CD14-positive monocyte (primary cell): ENCODE measurements around the gene CD69. TPM values are rescaled to one million over a fixed set of nuclear protein-coding genes. Genes with fewer than 3 reads are reported as not detected.

Experiments used
- polyA plus RNA-seq, 3 donors: library from polyadenylated mRNA; depleted of rRNA in 1 of 3; unstranded in 2 of 3; stranded (reverse) in 1 of 3; fragments of 300-500 nt in 2 of 3; fragments of >200 nt in 1 of 3; fragmentation: Illumina TruSeq in 2 of 3; gene quantifications; 1 replicate in 2 of 3; 2 replicates in 1 of 3; pipeline ENCODE4 v1.2.3, GENCODE V29; 2012 to 2021

The CD69 gene
- polyA plus RNA-seq, 3 donors: 5.8 to 12.4 (median 6.0) TPM

Other genes with a start within 250 kb of the CD69 start
- gene KLRB1, start 153.0 kb downstream of the CD69 start, polyA plus RNA-seq: under 1 TPM in 2 of 3 donors, not detected in 1; 0.28 to 0.29 TPM
- gene CLEC2D, start 91.2 kb downstream of the CD69 start, polyA plus RNA-seq: 10 to 100 TPM in 1 of 3 donors, 1 to 10 TPM in 2; 2.5 to 26.9 (median 3.9) TPM
- 10 to 100 TPM in 2 of 3 donors, 1 to 10 TPM in 1; 7.6 to 20.6 (median 11.4) TPM for gene CLECL1, start 27.8 kb downstream of the CD69 start, polyA plus RNA-seq
- gene KLRF1, start 66.6 kb upstream of the CD69 start, polyA plus RNA-seq: 1 to 10 TPM in 2 of 3 donors, under 1 TPM in 1; 0.45 to 2.2 (median 1.0) TPM
- 10 to 100 TPM; 52.1 to 80.3 (median 59.4) TPM for gene CLEC2B, start 108.5 kb upstream of the CD69 start, polyA plus RNA-seq
- not detected for gene KLRF2, start 120.6 kb upstream of the CD69 start, polyA plus RNA-seq
- gene CLEC2A, start 171.5 kb upstream of the CD69 start, polyA plus RNA-seq: not detected
- gene CLEC12A, start 210.5 kb upstream of the CD69 start, polyA plus RNA-seq: 100 to 1,000 TPM; 356 to 441 (median 412) TPM
- gene CLEC1B, start 238.2 kb upstream of the CD69 start, polyA plus RNA-seq: 1 to 10 TPM in 2 of 3 donors, not detected in 1; 3.5 to 3.9 TPM
- gene CLEC12B, start 249.7 kb upstream of the CD69 start, polyA plus RNA-seq: 10 to 100 TPM in 1 of 3 donors, under 1 TPM in 1, not detected in 1; 0.14 to 76.6 TPM